NCI-H2081 (cell line): ENCODE measurements around the gene NRIP2.

Source experiments
- DNase-seq, 2 experiments: peaks; one replicate each; lab custom pipeline; 2025; lab: John Stamatoyannopoulos, UW

Gene NRIP2

DNA sequence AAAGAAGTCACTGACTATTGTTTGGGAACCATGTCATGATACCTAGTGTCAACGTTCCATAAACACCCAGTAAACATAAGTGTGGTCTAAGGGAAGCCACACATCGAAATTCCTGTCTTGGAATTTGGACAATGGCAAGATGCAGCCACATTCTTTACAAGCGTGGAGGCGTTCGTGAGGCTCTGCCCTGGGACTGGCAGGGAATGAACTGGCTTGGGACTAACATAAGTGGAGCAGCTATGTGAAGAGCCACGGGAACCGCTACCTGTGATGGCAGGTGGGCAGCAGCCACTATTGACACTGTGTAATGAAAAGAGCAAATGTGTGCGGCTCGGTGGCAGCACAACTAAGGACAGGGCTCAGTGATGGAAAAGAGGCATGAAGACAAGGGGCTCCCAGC is 10.0 kb upstream of the NRIP2 start:
- no peak for DNase-seq

DNA sequence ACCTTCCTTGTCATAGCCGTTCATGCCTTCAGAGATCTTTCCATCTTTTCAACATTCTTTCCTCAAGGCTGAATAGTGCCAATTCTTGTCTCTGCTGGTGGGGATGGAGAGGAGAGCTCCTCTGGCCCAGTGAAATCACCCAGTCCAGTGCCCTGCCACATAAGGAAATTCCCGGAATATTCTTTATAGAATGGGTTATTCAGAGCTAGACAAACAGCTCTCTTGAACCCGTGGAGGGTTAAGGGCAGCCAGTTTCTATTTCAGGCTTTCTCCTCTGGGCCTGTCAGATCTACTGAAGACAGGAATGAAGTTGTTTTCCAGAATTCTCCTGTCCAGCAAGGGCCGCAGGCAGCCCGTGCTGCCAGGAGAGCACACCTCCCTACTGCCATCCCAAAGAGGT is 8.1 kb upstream of the NRIP2 start:
- no peak for DNase-seq

DNA sequence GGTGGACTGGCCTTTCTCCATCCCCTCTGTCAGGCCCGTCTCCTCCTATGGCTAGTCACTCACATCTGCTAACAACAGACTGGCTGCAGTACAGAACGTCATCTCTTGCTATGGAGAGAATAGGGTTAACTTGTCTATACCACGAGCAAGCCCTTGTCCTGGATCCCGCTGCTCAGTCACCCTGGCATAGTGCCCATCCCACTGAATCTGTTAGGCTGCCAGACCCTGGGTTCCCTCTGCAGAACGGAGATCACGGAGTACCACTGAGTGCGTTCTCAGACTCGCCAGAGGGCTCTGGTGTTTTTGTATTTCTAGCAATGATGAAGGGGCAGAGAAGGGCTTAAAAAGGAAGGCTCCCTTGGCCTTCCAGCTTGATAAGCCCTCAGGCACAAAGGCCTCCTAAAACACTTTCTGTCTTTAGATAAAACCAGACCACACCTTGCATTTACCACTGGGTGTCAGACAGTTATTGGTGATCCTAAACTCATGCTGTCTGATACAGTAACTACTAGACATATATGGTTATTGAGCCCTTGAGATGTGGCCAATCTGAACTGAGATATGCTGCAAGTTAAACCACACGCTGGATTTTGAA is 6.3 kb upstream of the NRIP2 start:
- DNase-seq, result peak in 1 of 2 experiments; percentile 16

DNA sequence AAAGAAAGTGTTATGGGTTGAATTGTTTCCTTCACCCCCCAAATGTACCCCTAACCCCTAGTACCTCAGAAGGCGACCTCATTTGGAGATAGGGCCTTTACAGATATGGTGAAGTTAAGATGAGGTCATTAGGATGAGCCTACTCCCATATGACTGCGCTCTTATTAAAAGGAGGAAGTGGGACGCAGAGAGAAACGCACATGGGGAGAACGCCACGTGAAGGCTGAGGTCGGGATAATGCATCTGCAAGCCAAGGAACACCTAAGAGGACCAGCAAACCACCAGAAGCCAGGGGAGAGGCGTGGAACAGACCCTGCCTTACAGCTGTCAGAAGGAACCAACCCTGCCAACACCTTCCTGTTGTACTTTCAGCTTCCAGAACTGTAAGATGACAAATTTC is 1.7 kb upstream of the NRIP2 start:
- DNase-seq, result no peak

DNA sequence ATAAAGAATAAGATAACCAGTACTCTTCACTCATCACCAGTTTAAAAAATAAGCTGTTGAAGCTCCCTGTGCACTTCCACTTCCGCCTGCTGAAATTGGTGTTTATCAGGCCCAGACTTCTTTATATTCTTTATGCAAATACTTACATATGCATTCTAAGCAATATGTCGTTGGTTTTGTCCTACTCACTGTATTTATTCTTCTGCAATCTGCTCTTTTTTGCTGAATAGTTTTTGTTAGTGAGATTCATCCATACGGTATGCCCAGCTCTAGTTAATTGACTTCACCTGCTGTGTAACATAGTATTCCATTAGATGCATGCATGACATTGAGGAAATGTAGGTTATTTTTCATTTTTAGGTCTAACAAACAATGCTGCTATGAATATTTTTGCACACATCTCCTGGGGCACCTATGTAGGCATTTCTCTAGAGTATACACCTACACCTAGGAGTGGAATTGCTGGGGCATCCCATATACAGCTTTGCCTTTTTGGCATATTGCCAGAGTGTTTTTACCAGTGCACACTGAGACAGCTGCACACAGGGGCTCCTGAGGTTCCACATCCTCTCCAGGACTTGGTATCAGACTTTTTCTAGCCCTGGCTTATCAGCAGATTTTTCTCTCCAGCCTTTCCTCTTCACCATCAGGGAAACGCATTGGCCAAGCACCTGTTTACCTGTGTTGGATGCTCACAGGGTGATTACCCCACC is 1.0 kb upstream of the NRIP2 start:
- peak in 1 of 2 experiments; percentile 25 for DNase-seq

DNA sequence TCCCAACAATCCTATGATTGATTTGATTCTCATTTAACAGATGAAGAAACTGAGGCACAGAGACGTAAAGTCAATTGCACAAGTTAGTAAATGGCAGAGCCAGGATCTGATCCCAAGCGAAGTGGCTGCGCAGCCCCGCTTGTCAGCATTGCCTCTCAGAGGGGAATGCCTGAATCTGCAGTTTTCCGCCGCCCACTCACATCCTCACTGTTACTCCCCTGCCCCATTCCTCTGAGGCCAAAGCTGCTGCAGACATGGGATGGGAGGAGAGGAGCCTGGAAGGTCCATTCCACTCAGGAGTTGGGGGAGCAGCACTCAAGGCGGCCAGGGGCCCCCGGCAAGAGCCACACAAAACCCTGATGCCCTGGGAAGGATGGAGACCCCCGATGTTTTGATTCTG is 1.0 kb downstream of the NRIP2 start:
- no peak for DNase-seq

DNA sequence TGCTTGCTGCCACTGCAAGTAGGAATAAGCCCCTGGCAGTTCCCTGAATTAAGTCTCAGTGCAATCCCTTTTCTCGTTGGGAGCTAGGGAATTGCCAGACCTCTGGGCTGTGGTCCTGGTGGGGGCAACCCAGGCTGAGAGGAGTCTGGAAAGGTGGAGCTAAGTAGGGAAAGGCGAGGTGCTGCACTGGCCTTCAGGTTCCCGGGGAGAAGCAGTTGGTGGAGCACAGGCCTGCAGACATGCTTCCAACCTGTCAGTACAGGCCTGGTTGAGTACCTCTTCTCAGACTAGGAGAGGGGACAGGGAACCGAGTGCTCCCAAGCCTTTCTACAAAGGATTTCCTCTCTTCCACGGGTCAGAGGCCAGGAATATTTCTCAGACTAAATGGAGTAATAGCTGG is 1.5 kb downstream of the NRIP2 start:
- DNase-seq, result no peak

DNA sequence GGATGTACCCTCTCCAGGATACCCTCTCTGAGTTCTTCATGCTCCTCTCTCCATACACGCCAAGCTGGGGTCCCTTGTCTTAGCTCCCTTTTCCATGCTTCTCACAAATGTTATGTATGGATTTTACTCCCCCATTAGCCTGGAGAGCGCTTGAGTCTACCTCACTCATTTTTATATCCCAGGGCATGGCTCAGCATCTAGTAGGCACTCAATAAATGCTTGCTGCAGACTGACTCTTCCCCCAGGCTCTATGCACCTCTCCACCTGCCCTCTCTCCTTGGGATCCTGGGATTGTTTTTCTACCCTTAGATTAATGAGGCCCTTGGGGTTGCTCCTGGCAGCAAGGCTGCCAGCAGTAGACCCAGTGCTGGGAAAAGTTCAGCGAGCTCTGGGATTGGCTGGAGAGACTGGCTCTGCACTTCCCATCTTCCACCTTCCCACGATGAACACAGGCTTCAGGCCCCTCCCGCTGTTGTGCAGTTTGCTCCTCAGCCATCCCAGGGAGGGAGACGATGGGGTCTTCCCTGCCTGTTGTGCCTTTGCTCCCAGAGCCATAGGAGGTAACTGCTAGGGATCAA is 2.2 kb downstream of the NRIP2 start:
- DNase-seq, result no peak

DNA sequence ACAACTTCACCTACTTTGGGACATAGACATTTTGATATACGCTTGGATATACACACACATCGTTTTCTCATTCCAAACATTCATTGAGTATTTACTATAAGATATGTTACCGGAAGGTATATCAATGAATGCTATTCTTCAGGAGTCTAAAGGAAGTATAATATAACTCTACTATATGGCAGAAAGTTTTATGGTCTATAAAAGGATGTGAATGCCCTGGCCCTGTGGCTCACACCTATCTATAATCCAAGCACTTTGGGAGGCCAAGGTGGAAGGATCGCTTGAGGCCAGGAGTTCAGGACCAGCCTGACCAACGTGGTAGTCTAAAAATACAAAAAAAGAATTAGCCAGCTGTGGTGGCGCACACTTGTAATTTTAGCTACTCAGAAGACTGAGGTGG is 5.6 kb downstream of the NRIP2 start:
- DNase-seq, result no peak

DNA sequence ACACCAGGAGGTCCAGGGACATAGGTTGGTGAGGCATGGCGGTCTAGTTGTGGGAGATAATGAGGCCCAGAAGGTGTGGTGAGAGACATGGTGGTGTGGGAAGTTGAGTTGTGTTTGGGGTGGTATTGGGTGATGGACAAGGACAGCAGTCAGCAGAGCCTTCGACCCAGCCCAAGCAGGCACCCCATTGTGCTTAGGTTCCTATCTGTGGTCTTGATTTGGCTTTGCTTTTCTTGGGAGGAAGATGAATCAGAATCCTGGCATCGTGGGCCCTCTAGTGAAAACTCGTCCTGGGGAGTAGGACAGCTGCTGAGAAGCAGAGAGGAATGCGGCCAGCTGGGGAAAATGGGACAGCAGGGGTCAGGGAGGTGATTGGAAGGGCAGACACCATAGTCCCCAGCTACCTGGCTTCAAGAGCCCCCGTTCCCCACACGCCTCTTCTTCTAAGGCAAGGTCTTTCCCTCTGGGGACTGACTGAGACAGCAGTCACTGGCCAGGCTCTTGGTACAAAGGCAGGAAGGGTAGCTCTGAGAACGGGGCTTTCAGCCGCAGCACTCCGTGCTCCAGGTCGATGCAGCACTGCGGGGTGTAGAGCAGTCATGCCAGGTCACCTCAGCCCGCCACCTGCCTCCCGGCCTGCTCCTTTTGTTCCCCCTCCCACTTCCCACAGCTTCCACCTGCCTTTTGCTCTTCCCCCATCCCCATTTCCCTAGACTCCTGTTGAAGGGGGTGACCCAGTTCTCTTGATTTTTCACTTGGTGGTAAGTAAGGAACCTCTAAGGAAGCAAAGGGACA is 7.9 kb downstream of the NRIP2 start:
- no peak for DNase-seq

DNA sequence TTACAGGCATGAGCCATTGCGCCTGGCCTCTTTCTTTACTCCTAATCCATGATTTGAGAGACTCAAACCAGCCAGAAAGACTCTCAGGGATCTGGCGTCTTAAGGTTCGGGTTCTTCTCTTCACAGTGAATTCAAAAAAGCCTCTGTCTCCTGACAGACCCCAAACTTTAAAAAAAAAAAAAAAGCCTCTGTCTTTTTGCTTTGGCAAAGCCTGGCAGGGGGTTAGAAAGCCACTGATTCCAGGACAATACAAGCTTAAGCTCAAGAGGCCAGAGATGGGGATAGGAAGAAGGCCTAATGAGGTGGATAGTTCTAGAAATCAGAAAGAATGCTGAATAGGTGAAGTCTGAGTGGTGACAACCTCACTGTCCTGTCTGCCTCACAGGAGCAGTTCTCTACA is 8.8 kb downstream of the NRIP2 start:
- no peak for DNase-seq

DNA sequence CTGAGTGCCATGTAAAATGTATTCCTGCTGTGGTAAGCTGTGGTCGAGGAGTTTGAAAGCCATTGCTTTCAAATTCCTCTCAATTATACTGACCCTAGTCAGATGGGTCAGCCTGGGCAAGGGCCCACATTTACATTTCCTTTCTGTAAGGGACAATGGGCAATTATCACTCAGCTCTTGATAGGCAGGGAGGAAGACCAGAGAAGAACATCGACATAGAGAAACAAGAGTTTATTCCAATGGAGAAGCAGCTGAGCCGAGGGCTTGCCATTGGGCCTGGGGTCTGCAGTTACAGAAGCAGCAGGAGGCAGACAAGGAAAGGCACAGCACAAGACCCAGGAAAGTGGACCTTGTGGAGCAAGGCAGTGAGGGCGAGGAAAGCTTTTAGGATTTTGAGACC is 9.7 kb downstream of the NRIP2 start:
- no peak for DNase-seq

DNA sequence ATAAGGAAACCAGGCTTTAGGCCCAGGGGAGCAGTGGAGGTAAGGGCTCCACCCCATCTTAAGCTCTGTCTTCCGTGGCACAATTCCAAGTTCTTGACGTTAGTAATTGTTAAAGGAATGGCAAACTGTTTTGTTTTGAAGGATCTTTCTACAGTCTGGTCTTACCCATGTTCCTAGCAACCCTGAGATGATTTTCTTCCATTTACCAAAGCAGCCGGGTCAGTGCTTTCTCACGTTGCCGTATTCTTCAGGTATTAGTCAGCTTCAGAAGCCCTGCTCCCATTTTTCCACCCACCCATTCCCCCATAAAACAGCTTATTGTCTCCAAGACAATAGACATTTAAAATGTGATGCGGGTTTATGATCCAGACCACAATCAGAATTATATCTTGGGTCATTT is 10.3 kb downstream of the NRIP2 start:
- no peak for DNase-seq

DNA sequence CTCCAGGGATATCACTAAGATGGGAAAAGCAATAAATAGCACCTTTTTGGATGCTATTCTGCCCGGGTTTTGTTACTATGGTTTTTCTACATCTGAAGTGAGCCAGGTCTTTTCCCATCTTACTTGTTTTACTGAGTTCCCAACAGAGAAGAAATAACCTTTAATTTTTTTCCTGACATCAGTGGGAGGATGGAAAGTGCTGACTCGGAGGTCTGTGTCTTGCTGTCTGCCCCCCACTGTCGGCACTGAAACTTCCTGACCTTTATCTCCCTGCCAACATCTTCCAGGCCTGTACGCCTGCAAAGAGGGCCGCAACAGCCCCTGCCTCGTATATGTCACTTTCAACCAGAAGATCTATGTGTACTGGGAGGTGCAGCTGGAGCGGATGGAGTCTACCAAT is 11.4 kb downstream of the NRIP2 start:
- no peak for DNase-seq

DNA sequence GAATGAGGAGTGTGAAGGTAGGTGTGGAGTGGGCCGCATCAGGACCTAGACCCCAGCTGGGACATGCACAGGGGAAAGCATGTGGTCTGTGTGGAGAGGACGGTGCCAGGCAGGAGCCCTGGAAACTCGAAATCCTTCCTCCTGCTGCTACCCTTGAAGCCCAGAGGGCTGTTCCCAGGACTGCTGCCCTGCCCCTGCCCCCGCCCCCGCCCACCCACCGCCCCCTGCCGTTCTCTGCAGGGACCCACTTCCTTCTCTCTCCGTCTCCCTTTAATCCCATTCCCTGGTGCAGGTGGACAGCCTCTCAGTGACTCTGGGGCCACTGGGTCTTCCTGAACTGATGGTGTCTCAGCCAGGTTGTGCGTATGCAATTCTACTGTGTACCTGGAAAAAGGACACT is 14.4 kb downstream of the NRIP2 start:
- DNase-seq, result no peak

DNA sequence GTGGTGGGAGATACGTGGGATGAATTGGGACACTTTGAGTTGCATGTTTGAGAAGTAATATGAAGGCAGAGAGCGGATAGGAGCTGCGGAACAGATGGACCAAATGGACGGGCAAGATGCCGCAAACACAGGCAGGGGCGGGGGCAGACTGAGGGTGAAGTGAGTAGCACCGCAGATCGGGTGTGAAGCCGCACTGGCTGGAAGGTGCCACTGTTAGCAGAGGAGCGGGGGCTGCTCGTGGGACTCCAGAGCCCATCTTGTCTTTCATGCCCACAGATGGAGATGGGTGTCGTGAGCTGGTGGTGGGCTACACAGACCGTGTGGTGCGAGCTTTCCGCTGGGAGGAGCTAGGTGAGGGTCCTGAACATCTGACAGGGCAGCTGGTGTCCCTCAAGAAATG is 15.0 kb downstream of the NRIP2 start:
- no peak for DNase-seq

DNA sequence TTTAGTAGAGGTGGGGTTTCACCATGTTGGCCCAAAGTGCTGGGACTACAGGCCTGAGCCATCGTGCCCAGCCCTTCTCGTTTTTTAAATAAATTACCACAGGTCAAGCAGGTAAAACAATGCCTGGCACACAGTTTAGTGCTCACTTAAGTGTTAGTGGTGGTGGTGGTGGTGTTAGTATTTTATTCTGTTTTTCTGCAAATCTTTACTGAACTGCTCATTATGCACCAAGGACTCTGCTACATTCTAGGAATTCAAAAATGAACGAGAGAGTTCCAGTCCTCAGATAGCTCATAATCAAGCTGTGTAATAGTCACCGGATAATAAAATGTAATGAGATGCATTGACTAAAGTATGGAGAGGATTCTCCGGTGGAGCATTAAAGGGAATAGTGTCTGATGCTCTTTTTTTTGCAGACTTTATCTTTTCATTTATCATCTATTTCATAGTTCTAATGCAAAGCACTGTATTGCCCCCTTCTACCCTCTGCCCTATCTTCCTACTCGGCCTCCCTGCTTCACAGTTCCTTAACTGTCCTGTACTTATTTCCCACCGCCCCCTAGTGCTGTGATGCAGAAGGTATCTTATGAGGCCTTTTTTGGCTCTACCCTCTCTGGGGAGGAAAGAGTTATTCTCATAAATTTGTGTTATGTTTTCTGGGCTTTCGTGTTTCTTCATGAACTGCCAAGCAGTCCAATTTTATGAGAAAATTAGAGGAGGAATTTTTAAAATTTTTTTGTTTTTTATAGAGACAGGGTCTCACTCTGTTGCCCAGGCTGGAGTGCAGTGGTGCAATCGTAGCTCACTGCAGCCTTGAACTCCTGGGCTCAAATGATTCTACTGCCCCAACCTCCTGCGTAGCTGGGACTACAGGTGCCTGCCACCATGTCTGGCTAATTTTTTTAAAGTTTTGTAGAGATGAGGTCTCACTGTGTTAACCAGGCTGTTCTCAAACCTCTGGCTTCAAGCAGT is 21.3 kb downstream of the NRIP2 start:
- peak; percentile 49 to 68 for DNase-seq

DNA sequence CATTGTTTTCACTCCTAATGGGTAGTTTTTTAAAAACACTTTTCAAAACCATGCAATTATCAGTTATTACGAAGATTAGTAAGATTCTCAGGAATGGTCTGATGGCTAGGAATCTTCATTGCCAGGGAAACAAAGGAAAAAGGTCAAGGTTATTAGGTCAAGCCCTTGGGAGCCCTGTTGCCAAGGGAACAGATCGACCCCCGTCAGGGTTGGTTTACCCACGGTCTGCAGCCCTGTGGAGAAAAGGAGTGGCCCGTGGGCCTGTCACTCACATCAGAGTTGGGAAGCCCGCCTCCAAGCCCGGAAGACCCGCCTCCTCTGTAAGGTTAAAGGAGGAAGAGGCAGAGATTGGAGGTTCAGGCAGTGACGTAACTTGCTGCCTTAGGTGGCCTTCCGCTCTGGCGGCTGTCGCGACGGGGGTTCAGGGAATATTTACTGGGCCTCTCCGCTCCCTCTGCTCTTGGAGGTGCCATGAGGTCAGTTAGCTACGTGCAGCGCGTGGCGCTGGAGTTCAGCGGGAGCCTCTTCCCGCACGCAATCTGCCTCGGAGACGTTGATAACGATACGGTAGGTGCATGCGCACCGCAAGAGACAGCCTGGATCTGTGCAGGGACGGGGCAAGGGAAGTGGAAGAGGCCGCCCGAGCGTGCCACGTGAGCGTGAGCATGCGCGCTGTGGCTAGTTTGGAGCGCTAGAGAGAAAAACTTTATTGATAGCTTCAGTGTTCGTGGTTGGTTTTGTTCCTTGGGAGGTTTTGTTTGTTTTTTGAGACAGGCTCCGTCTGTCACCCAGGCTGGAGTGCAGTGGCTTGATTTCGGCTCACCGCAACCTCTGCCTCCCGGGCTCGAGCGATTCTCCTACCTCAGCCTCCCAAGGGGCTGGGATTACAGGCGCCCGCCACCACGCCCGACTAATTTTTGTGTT is 22.3 kb downstream of the NRIP2 start, which contains the start of gene ITFG2:
Gene ITFG2 (plus strand): TSS at position 379 of the 924 bp plus-strand sequence. CDS start 93 bp downstream, at position 472.
- peak; percentile 99 for DNase-seq

DNA sequence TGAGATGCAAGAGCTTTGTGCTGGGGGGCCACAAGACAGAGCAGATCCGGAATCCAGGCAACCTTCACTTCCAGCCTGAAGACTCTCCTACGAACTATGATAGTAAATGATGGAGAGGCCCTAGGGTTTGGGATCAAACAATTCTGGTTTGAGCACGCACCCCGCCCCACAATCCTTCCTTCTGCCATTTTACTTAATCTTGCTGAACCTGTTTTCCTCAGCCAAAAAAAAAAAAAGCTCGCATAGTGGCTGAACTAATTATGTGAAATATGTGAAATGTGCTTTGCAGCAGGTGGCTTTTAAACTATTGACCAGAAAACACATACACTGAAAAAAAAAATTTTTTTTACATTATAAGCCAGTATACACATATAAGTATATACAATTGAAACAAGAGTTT is 23.0 kb downstream of the NRIP2 start:
- no peak for DNase-seq

DNA sequence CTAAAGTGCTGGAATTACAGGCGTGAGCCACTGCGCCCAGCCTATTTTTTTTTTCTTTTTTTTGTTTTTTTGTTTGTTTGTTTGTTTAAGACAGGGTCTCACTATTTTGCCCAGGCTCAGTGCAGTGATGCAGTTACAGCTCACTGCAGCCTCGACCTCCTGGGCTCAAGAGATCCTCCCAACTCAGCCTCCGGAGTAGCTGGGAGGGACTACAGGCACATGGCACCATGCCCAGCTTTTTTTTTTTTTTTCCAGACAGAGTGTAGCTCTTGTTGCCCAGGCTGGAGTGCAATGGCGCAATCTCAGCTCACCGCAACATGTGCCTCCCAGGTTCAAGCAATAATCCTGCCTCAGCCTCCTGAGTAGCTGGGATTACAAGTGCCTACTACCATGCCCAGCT is 28.1 kb downstream of the NRIP2 start:
- DNase-seq, result no peak

DNA sequence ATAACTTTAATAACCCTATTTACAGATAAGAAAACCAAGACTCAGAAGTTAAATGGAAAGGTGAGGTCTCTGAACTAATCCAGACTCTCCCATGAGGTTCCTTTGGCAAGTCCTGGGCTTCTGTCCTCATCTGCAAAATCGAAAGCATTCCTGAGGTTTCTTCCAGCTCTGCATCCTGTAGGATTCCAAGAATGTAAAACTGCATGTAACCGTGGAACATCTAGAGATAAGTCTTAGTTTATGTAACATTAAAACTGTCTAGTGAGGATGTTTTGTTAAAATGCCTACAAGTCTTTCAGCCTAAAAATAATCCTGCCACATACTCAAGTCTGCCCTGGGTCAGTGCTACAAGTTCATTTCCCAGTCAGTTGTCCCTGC is 29.7 kb downstream of the NRIP2 start:
- no peak for DNase-seq
